MM.1S (cell line): ENCODE results near the gene VAC14.

Source experiments
- DNase-seq: peaks from one replicate; pipeline ENCODE4 v3.0.0-alpha.2; 2015
- H2AFZ ChIP-seq: fragments of 300-600 bp; sonication (generic); 2 replicates; pipeline ENCODE4 v1.6.0; 2016; ENCODE audit warnings: antibody characterized with exemption, low read length
- H3F3A ChIP-seq: fragments of 300-600 bp; sonication (generic); 2 replicates; pipeline ENCODE4 v1.6.1; 2016; ENCODE audit warnings: mild to moderate bottlenecking, antibody characterized with exemption, low read length, moderate library complexity, mixed read lengths; ENCODE audit not compliant: insufficient read depth
- H3K27ac ChIP-seq: fragments of 300-600 bp; sonication (generic); 2 replicates; pipeline ENCODE4 v1.5.1; 2016; ENCODE audit warnings: mild to moderate bottlenecking, low read length
- H3K27me3 ChIP-seq: fragments of 300-600 bp; sonication (generic); replicated peaks from 2 replicates; pipeline ENCODE4 v1.6.0; 2016; ENCODE audit warnings: low read length; ENCODE audit not compliant: insufficient read depth
- H3K36me3 ChIP-seq: fragments of 300-600 bp; sonication (generic); replicated peaks from 2 replicates; pipeline ENCODE4 v1.6.1; 2016; ENCODE audit warnings: mild to moderate bottlenecking, low read length, mixed read lengths; ENCODE audit not compliant: insufficient read depth
- H3K4me1 ChIP-seq: fragments of 300-600 bp; sonication (generic); 2 replicates; pipeline ENCODE4 v1.6.1; 2016; ENCODE audit warnings: low read length, mixed read lengths
- H3K4me2 ChIP-seq: fragments of 300-600 bp; sonication (generic); 2 replicates; pipeline ENCODE4 v1.6.0; 2016; ENCODE audit warnings: low read depth, low read length
- H3K4me3 ChIP-seq: fragments of 300-600 bp; sonication (generic); 2 replicates; pipeline ENCODE4 v1.5.1; 2016; ENCODE audit warnings: low read length, mixed read lengths
- H3K79me2 ChIP-seq: fragments of 300-600 bp; sonication (generic); 2 replicates; pipeline ENCODE4 v1.6.1; 2016; ENCODE audit warnings: mixed run types, low read length, mixed read lengths
- H3K9ac ChIP-seq: fragments of 300-600 bp; sonication (generic); 2 replicates; pipeline ENCODE4 v1.6.1; 2016; ENCODE audit warnings: low read length, mixed read lengths
- H3K9me2 ChIP-seq: fragments of 300-600 bp; sonication (generic); replicated peaks from 2 replicates; pipeline ENCODE4 v1.6.1; 2016; ENCODE audit warnings: mild to moderate bottlenecking, low read length, mixed read lengths; ENCODE audit not compliant: insufficient read depth
- H3K9me3 ChIP-seq: fragments of 300-600 bp; sonication (generic); replicated peaks from 2 replicates; pipeline ENCODE4 v1.6.1; 2016; ENCODE audit warnings: mild to moderate bottlenecking, low read length, mixed read lengths; ENCODE audit not compliant: insufficient read depth
- H4K20me1 ChIP-seq: fragments of 300-600 bp; sonication (generic); 2 replicates; pipeline ENCODE4 v1.6.1; 2016; ENCODE audit warnings: mild to moderate bottlenecking, low read length, moderate library complexity, mixed read lengths; ENCODE audit not compliant: insufficient read depth
- EZH2 ChIP-seq: fragments of 300-600 bp; sonication (generic); optimal IDR thresholded peaks from 2 replicates; pipeline ENCODE3; 2017; ENCODE audit warnings: low read depth, mild to moderate bottlenecking, antibody characterized with exemption, low read length, mixed read lengths
- EZH2phosphoT487 ChIP-seq: fragments of 300-600 bp; sonication (generic); IDR thresholded peaks from 2 replicates; pipeline ENCODE4 v1.6.1; 2018; ENCODE audit warnings: antibody characterized with exemption, low read length
- TF ChIP-seq, protein P1 (sequence below): fragments of 300-600 bp; sonication (generic); IDR thresholded peaks from 2 replicates; pipeline ENCODE4 v1.5.1; 2016; ENCODE audit warnings: antibody characterized with exemption, low read length, mixed read lengths

VAC14 gene

DNA sequence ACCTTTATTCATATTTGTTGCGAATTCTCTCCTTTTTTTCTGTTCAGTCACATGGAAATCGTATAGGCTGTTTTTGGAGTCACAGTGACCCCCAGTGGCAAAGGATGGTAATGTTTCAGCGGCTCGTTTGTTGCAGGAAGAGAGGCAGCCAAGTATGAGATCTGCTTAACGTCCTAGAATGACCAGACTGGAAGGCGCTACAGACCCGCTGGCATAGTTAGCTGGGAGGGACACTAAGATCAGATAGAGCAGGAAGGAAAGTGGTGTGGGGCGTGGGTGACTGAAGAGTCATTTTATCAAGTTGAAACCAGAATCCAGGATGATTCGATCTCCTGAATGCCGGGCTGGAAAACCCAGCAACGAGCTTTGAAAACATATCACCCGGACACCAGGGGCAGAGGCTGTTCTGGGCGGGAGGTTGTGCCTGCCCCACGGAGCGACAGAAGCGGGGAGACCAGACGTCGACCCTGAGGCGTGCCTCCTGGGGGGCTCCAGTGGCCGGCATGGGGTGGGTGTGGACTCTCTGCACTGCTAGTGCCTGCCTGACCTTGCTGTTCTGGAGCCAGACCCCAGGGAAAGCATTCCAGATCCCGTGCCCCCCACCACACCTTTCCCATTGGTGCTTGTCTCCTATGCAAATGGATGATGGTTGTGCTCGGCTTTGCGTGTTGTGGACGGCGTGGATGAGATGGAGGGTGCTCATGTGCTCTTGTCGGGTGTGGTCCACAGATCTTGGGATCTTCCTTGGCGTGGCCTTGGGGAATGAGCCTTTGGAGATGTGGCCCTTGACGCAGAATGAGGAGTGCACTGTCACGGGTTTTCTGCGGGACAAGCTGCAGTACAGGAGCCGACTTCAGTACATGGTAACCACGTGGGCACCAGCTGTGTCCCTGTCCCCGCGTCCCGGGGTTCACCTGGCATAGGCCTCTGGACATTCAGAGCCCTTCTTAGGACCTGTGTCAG is 146.9 kb downstream of the VAC14 start:
- Histone ChIP-seq H3K4me3 (peak overlapping the region; percentile 48), H3K27ac (no peak overlapping the region), H4K20me1 (no peaks in the 10 kb centered on the region), H3K79me2 (no peaks in the 10 kb centered on the region), H3K9me2 (no peaks in the 10 kb centered on the region), H3F3A (no peaks in the 10 kb centered on the region), H3K27me3 (no peaks in the 10 kb centered on the region), H3K9me3 (no peaks in the 10 kb centered on the region), H3K36me3 (no peaks in the 10 kb centered on the region), H2AFZ (peak overlapping the region; percentile 76), H3K4me1 (no peaks in the 10 kb centered on the region), H3K4me2 (peak overlapping the region; percentile 76), H3K9ac (peak overlapping the region; percentile 32; the same call in 1 of the 2 replicates)
- peak; percentile 72 for DNase-seq
- TF ChIP-seq EZH2 = no peak
- TF ChIP-seq, protein P1, sequence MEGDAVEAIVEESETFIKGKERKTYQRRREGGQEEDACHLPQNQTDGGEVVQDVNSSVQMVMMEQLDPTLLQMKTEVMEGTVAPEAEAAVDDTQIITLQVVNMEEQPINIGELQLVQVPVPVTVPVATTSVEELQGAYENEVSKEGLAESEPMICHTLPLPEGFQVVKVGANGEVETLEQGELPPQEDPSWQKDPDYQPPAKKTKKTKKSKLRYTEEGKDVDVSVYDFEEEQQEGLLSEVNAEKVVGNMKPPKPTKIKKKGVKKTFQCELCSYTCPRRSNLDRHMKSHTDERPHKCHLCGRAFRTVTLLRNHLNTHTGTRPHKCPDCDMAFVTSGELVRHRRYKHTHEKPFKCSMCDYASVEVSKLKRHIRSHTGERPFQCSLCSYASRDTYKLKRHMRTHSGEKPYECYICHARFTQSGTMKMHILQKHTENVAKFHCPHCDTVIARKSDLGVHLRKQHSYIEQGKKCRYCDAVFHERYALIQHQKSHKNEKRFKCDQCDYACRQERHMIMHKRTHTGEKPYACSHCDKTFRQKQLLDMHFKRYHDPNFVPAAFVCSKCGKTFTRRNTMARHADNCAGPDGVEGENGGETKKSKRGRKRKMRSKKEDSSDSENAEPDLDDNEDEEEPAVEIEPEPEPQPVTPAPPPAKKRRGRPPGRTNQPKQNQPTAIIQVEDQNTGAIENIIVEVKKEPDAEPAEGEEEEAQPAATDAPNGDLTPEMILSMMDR = peak; percentile 91

DNA sequence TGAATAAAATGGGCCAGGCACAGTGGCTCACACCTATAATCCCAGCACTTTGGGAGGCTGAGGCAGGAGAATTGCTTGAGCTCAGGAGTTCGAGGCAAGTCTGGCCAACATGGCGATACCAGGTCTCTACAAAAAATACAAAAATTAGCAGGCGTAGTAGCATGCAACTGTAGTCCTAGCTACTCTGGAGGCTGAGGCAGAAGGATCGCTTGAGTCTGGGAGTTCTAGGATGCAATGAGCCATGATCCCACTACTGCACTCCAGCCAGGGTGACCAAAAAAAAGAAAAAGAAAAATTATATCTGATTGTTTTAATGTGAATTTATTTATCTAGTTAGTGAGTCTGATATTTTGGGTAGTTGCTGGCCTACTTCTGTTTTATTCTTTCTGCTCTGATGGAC is 147.6 kb downstream of the VAC14 start:
- Histone ChIP-seq H3K9ac (no peak overlapping the region), H3K27me3 (no peaks in the 10 kb centered on the region), H3K9me2 (no peaks in the 10 kb centered on the region), H3K36me3 (no peaks in the 10 kb centered on the region), H3K4me2 (no peak overlapping the region; the same call in 1 of the 2 replicates), H3K4me1 (no peaks in the 10 kb centered on the region), H3K4me3 (no peak overlapping the region), H3K9me3 (no peaks in the 10 kb centered on the region), H2AFZ (no peak overlapping the region), H3F3A (no peaks in the 10 kb centered on the region), H3K79me2 (no peaks in the 10 kb centered on the region), H3K27ac (no peak overlapping the region), H4K20me1 (no peaks in the 10 kb centered on the region)
- TF ChIP-seq EZH2phosphoT487 = no peak
- TF ChIP-seq, protein P1 = no peak
- TF ChIP-seq EZH2 = no peak
- no peak for DNase-seq

DNA sequence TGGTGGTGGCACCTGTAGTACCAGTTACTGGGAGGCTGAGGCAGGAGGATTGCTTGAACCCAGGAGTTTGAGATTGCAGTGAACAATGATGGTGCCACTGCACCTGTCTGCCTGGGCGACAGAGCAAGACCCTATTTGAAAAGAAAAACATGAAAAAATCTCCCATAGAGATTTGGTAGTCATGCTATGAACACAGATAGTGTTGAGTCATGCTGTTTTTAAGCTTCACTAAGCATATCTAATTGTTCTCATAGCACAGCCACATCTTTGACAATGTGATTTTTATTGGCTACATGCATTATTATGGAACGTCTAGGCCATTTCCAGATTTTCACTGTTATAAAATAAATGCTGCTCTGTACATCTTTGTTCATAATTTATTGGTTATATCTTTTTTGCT is 148.6 kb downstream of the VAC14 start:
- no peak for TF ChIP-seq EZH2
- TF ChIP-seq, protein P1 = no peak
- no peak for TF ChIP-seq EZH2phosphoT487
- H2AFZ ChIP-seq = no peak overlapping the region
- no peaks in the 10 kb centered on the region for H3K36me3 ChIP-seq
- no peak overlapping the region for H3K9ac ChIP-seq
- no peaks in the 10 kb centered on the region for H3K9me3 ChIP-seq
- H3K4me2 ChIP-seq = no peak overlapping the region
- H3K4me3 ChIP-seq = no peak overlapping the region
- H3K79me2 ChIP-seq = no peaks in the 10 kb centered on the region
- H3K27ac ChIP-seq = no peak overlapping the region
- H3K4me1 ChIP-seq = no peaks in the 10 kb centered on the region
- no peak for DNase-seq
- H4K20me1 ChIP-seq = no peaks in the 10 kb centered on the region
- H3F3A ChIP-seq = no peaks in the 10 kb centered on the region
- H3K9me2 ChIP-seq = no peaks in the 10 kb centered on the region
- no peaks in the 10 kb centered on the region for H3K27me3 ChIP-seq
